ENCODE results near the gene USF3. TPM values are rescaled to one million over a fixed set of nuclear protein-coding genes. Genes with fewer than 3 reads are reported as not detected.
A peak's percentile ranks its signal among the peaks of the same experiment; 100 is the strongest.

Gene USF3
- polyA plus RNA-seq, 3 donors = 1.6 to 4.5 (median 3.3) TPM

GRCh38 chr3:113662824-113663223, 33.6 kb downstream of the USF3 start:
- intact Hi-C loops (cut with micrococcal nuclease) = no loop called here
- H3K4me1 Mint-ChIP-seq = peaks cover 4% of the 10 kb centered on the region
- Histone ChIP-seq H3K9ac (ENCODE audit: insufficient read depth, low read length, poor library complexity, severe bottlenecking) (no peak overlapping the region), H3K4me2 (replicated peaks; ENCODE audit: extremely low read depth, low read length, poor library complexity, severe bottlenecking) (no peak overlapping the region), H3K4me3 (replicated peaks in 1 of 3; ENCODE audit: low read depth in 2 of 3, low read length in 3 of 3) (no peak overlapping the region), H3K4me1 (ENCODE audit: control insufficient read depth in 1 of 2, insufficient read depth in 2 of 2, low read length in 2 of 2) (peaks cover 1 to 2% of the 10 kb centered on the region in 2 donors), H3K27ac (ENCODE audit: low read depth in 1 of 2, low read length in 2 of 2) (no peak overlapping the region), H2AFZ (ENCODE audit: insufficient read depth, low read depth, low read length, poor library complexity, severe bottlenecking) (no peak overlapping the region), H3K9me3 (replicated peaks in 1 of 2; ENCODE audit: control insufficient read depth in 1 of 2, insufficient read depth in 1 of 2, low read length in 2 of 2) (no peaks in the 10 kb centered on the region), H3K27me3 (ENCODE audit: control insufficient read depth in 2 of 2, insufficient read depth in 2 of 2, low read length in 2 of 2) (no peaks in the 10 kb centered on the region), H3K79me2 (ENCODE audit: insufficient read depth, low read length) (no peaks in the 10 kb centered on the region), H3K36me3 (replicated peaks in 1 of 2; ENCODE audit: control insufficient read depth in 1 of 2, insufficient read depth in 2 of 2, low read length in 2 of 2) (peaks cover 48 to 73% of the 10 kb centered on the region in 2 donors), H4K20me1 (ENCODE audit: insufficient read depth, low read length) (no peaks in the 10 kb centered on the region)
- no peak for TF ChIP-seq CTCF (IDR thresholded peaks at IDR 0.05)
- H3K36me3 Mint-ChIP-seq = peaks cover 69 to 78% of the 10 kb centered on the region in 2 donors
- no peaks in the 10 kb centered on the region for H3K27me3 Mint-ChIP-seq (ENCODE audit: low read depth in 3 of 3)
- H3K4me3 Mint-ChIP-seq = no peak overlapping the region
- no peak for DNase-seq
- 100% methylated on average over 1 of the region's 1 CpG for whole genome bisulfite sequencing (ENCODE audit: insufficient coverage)
- peaks cover 0 to 3% (median 0%) of the 10 kb centered on the region in 7 donors for H3K9me3 Mint-ChIP-seq
- peak overlapping the region in 2 of 7 donors; percentile 1 to 76 for H3K27ac Mint-ChIP-seq

- TF ChIP-seq CTCF (IDR thresholded peaks at IDR 0.05) = no peak
- no peak overlapping the region for H3K4me3 Mint-ChIP-seq
- H3K79me2 ChIP-seq (ENCODE audit: insufficient read depth, low read length) = no peaks in the 10 kb centered on the region
Measured at GRCh38 chr3:113660896-113661295, 35.5 kb downstream of the USF3 start.

More at GRCh38 chr3:113660896-113661295, 35.5 kb downstream of the USF3 start:
- Histone ChIP-seq H3K36me3 (replicated peaks in 1 of 2; ENCODE audit: control insufficient read depth in 1 of 2, insufficient read depth in 2 of 2, low read length in 2 of 2) (peaks cover 45 to 84% of the 10 kb centered on the region in 2 donors), H2AFZ (ENCODE audit: insufficient read depth, low read depth, low read length, poor library complexity, severe bottlenecking) (no peak overlapping the region), H3K4me1 (ENCODE audit: control insufficient read depth in 1 of 2, insufficient read depth in 2 of 2, low read length in 2 of 2) (no peaks in the 10 kb centered on the region), H3K27me3 (ENCODE audit: control insufficient read depth in 2 of 2, insufficient read depth in 2 of 2, low read length in 2 of 2) (no peaks in the 10 kb centered on the region), H3K4me2 (replicated peaks; ENCODE audit: extremely low read depth, low read length, poor library complexity, severe bottlenecking) (no peak overlapping the region), H3K9me3 (replicated peaks in 1 of 2; ENCODE audit: control insufficient read depth in 1 of 2, insufficient read depth in 1 of 2, low read length in 2 of 2) (no peaks in the 10 kb centered on the region), H4K20me1 (ENCODE audit: insufficient read depth, low read length) (no peaks in the 10 kb centered on the region), H3K4me3 (replicated peaks in 1 of 3; ENCODE audit: low read depth in 2 of 3, low read length in 3 of 3) (no peak overlapping the region), H3K9ac (ENCODE audit: insufficient read depth, low read length, poor library complexity, severe bottlenecking) (no peak overlapping the region), H3K27ac (ENCODE audit: low read depth in 1 of 2, low read length in 2 of 2) (no peak overlapping the region)
- H3K4me1 Mint-ChIP-seq = peaks cover 2% of the 10 kb centered on the region
- intact Hi-C loops (cut with micrococcal nuclease) = no loop called here
- H3K9me3 Mint-ChIP-seq = peaks cover 0 to 5% (median 0%) of the 10 kb centered on the region in 7 donors
- no peak overlapping the region for H3K27ac Mint-ChIP-seq
- DNase-seq = no peak
- no peaks in the 10 kb centered on the region for H3K27me3 Mint-ChIP-seq (ENCODE audit: low read depth in 3 of 3)
- 66% methylated on average over 3 of the region's 4 CpGs for WGBS (ENCODE audit: insufficient coverage)
- peaks cover 78 to 85% of the 10 kb centered on the region in 2 donors for H3K36me3 Mint-ChIP-seq
